ENCODE measurements around the gene FAM3D.

DNA sequence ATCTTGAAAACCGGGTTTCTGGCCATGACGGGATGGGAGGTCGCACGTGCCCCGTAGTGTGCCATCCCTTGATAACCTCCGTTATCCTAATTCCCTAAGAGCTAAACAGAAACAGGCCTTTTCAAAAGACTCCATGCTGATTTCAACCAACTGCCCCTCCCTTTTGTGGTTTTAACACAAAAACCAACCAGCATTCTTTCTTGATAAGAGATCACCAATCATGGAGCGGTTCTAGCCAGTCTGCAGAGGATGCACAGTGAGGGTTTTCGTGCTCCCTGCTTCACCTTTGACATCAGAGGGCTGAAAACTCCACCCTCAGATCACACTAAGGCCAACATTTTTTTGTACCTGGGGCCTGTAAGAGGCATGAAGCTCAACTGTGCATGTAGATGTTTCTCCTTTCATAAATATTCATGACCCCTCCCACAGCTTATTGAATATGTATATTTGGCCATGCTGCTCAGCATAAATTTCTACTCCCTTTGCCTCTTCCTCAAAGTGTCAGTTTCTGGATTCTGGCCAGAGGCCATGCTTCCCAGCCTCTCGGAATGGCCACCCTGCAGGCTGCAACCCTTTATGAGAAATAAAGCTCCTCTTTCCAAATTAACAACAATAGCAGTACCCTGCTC is 41.3 kb downstream of the FAM3D start:
- no peak for TF ChIP-seq POLR2AphosphoS5 (IDR thresholded peaks at IDR 0.05)
- TF ChIP-seq POLR2A (IDR thresholded peaks at IDR 0.05): no peak
- no peak for TF ChIP-seq CTCF (IDR thresholded peaks at IDR 0.05)
- no peak for TF ChIP-seq EP300 (IDR thresholded peaks at IDR 0.05; ENCODE audit: low read depth)
